Smooth muscle cell (in vitro differentiated cells): ENCODE data around the gene RASAL2. TPM values are rescaled to one million over a fixed set of nuclear protein-coding genes. Genes with fewer than 3 reads are reported as not detected.

Source experiments
- DNase-seq: peaks from one replicate; lab custom pipeline; 2025; ENCODE audit not compliant: unreplicated experiment; lab: John Stamatoyannopoulos, UW
- H2AFZ ChIP-seq: fragments of 200-600 bp; sonication (generic); 2 replicates; pipeline ENCODE4 v1.6.0; 2016; ENCODE audit warnings: antibody characterized with exemption, low read depth, mild to moderate bottlenecking
- H3F3A ChIP-seq: fragments of 200-600 bp; sonication (generic); 2 replicates; pipeline ENCODE4 v1.6.0; 2017; ENCODE audit warnings: antibody characterized with exemption, low read depth
- H3K27ac ChIP-seq: fragments of 200-600 bp; sonication (generic); 2 replicates; pipeline ENCODE4 v1.5.1; 2016; ENCODE audit warnings: low read depth, mild to moderate bottlenecking
- H3K27me3 ChIP-seq: fragments of 200-600 bp; sonication (generic); 2 replicates; pipeline ENCODE4 v1.6.1; 2016; ENCODE audit warnings: low read depth, mild to moderate bottlenecking
- H3K36me3 ChIP-seq: fragments of 200-600 bp; sonication (generic); 2 replicates; pipeline ENCODE4 v1.5.1; 2016; ENCODE audit warnings: low read depth
- H3K4me1 ChIP-seq: fragments of 200-600 bp; sonication (generic); 2 replicates; pipeline ENCODE4 v1.5.1; 2016; ENCODE audit warnings: low read depth
- H3K4me2 ChIP-seq: fragments of 200-600 bp; sonication (generic); 2 replicates; pipeline ENCODE4 v1.6.0; 2016; ENCODE audit warnings: mild to moderate bottlenecking
- H3K4me3 ChIP-seq: fragments of 200-600 bp; sonication (generic); 2 replicates; pipeline ENCODE4 v1.5.1; 2016; ENCODE audit warnings: mild to moderate bottlenecking
- H3K79me2 ChIP-seq: fragments of 200-600 bp; sonication (generic); 2 replicates; pipeline ENCODE4 v1.6.0; 2016; ENCODE audit warnings: low read depth, mild to moderate bottlenecking
- H3K9ac ChIP-seq: fragments of 200-600 bp; sonication (generic); 2 replicates; pipeline ENCODE4 v1.6.0; 2016; ENCODE audit warnings: low read depth
- H3K9me3 ChIP-seq: fragments of 200-600 bp; sonication (generic); replicated peaks from 2 replicates; pipeline ENCODE4 v1.5.1; 2016; ENCODE audit warnings: low read depth
- H4K20me1 ChIP-seq: fragments of 200-600 bp; sonication (generic); 2 replicates; pipeline ENCODE4 v1.6.0; 2016; ENCODE audit warnings: low read depth
- WGBS: methylation state at CpG from one replicate; pipeline ENCODE4 v1.1.7; 2016; ENCODE audit warnings: low lambda C conversion rate; 5-methylcytosine and 5-hydroxymethylcytosine counted together
- polyA plus RNA-seq: library from polyadenylated mRNA; unstranded; fragments of >200 nt; fragmentation: Nextera tagmentation; extraction: Ambion mirVana; gene quantifications from 2 replicates; pipeline ENCODE4 v1.2.1, GENCODE V29; 2016
- total RNA-seq: library from RNA; depleted of rRNA; stranded (reverse); fragments of >200 nt; gene quantifications from 2 replicates; pipeline ENCODE4 v1.2.3, GENCODE V29; 2014
- TF ChIP-seq, protein P1 (sequence below): fragments of 200-600 bp; sonication (generic); IDR thresholded peaks from 2 replicates; pipeline ENCODE4 v1.5.1; 2017; ENCODE audit warnings: borderline replicate concordance, mild to moderate bottlenecking, antibody characterized with exemption; ENCODE audit not compliant: insufficient read depth, poor library complexity, severe bottlenecking

Gene RASAL2
- total and polyA plus RNA-seq, 2 experiments from 2014 or later, result 4.3 to 17.6 TPM

DNA sequence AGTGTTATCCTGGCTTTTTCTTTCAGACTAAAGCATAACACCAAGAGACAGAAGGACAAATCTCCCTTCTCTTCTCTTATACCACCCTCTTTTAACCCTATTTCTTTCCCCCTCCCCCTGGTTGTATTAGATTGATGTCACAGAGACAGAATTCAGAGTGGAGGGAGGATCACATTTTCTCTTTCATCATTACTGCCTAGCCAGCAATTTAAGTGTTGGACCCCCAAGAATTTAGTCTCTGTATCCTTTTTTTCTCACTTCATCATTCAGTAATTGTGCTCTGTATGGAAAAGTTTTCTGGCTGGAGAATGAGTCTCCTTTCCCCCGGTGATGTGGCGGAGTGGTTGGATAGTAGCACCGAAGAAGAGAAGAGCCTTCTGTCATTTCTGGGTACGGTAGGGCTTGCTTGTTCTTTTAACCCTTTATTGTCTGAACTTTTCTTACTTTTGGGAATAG lies 278.1 kb downstream of the RASAL2 start:
- Histone ChIP-seq H3K4me2 (peak overlapping the region; percentile 18), H3K9me3 (no peaks in the 10 kb centered on the region), H3F3A (no peaks in the 10 kb centered on the region), H4K20me1 (peaks cover 57% of the 10 kb centered on the region), H3K36me3 (no peaks in the 10 kb centered on the region), H3K9ac (no peak overlapping the region), H3K27me3 (no peaks in the 10 kb centered on the region), H3K4me3 (peak overlapping the region; percentile 24), H3K27ac (no peak overlapping the region), H2AFZ (no peak overlapping the region), H3K4me1 (peaks cover 21% of the 10 kb centered on the region), H3K79me2 (no peaks in the 10 kb centered on the region)
- no peak for DNase-seq
- TF ChIP-seq, protein P1, sequence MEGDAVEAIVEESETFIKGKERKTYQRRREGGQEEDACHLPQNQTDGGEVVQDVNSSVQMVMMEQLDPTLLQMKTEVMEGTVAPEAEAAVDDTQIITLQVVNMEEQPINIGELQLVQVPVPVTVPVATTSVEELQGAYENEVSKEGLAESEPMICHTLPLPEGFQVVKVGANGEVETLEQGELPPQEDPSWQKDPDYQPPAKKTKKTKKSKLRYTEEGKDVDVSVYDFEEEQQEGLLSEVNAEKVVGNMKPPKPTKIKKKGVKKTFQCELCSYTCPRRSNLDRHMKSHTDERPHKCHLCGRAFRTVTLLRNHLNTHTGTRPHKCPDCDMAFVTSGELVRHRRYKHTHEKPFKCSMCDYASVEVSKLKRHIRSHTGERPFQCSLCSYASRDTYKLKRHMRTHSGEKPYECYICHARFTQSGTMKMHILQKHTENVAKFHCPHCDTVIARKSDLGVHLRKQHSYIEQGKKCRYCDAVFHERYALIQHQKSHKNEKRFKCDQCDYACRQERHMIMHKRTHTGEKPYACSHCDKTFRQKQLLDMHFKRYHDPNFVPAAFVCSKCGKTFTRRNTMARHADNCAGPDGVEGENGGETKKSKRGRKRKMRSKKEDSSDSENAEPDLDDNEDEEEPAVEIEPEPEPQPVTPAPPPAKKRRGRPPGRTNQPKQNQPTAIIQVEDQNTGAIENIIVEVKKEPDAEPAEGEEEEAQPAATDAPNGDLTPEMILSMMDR, result no peak
- 21% methylated on average over 4 of the region's 4 CpGs for WGBS

DNA sequence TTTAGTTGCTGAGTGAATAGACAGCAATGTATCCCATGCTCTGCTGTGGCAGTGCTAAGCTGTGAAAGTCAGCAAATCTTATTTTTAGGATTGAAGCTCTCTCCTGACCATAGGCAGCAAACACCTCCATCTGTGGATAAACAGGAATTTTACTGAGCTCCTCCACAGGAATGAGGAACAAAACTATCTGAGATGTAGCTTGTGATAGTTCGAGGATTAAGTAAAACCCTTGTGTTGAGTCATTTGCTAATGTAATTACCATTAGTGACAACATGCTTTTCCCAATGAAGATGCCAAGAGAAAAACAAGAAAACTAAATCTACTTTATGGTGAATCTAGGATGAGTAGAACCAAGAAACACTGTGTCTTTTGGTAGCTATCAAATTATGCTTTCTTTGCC lies 280.1 kb downstream of the RASAL2 start:
- no peak for DNase-seq
- Histone ChIP-seq H3K4me2 (peak overlapping the region; percentile 27), H3K4me3 (no peak overlapping the region)

DNA sequence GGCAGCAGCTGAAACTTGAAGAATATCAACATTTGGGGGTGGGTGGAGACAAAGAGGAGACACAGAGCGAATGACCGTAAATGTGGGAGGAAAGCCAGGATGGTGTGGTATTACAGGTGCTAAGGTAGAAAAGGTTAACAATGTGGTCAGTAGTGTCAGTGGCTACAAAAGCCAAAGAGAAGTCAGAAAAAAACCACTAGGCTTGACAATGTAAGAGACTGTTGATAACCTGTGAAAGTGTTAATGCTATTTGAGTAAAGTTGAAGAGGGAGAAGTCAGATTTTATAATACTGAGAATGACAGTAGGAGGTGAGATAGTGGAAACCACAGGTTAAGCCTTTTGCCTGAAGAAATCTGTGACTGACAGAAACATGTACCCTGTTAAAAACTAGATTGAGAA lies 282.1 kb downstream of the RASAL2 start:
- Histone ChIP-seq H3K4me2 (no peak overlapping the region), H2AFZ (no peak overlapping the region), H3K4me1 (peaks cover 21% of the 10 kb centered on the region)

More for the DNA sequence above, 280.1 kb downstream of the RASAL2 start:
- H3K27ac ChIP-seq, result no peak overlapping the region
- TF ChIP-seq, protein P1, result no peak
- peaks cover 21% of the 10 kb centered on the region for H3K4me1 ChIP-seq
- no peaks in the 10 kb centered on the region for H3K36me3 ChIP-seq
- no peak overlapping the region for H3K9ac ChIP-seq
- 7% methylated on average over 1 of the region's 1 CpG for WGBS
- H3K79me2 ChIP-seq, result no peaks in the 10 kb centered on the region
- no peaks in the 10 kb centered on the region for H3F3A ChIP-seq
- H4K20me1 ChIP-seq, result peaks cover 72% of the 10 kb centered on the region
- no peaks in the 10 kb centered on the region for H3K27me3 ChIP-seq
- no peaks in the 10 kb centered on the region for H3K9me3 ChIP-seq
- no peak overlapping the region for H2AFZ ChIP-seq

DNA sequence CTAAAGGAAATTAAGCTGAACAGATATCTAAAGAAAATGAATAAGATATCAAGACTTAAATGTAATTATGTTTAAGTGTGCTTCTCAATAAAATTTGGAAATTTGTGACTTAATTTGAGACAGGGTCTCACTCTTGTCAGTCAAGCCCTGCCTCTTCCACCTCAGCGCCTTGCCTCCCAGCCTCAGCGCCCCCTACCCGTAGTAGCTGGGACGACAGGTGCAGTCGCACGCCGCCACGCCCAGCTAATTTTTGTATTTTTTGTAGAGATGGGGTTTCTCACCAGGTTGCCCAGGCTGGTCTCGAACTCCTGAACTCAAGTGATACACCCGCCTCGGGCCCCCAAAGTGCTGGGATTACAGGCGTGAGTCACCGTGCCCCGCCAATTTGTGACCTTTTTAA lies 285.9 kb downstream of the RASAL2 start:
- H3K79me2 ChIP-seq, result peaks cover 10% of the 10 kb centered on the region
- no peaks in the 10 kb centered on the region for H3K9me3 ChIP-seq
- H3K9ac ChIP-seq, result no peak overlapping the region
- H3K36me3 ChIP-seq, result no peaks in the 10 kb centered on the region
- DNase-seq, result no peak
- no peaks in the 10 kb centered on the region for H3K4me1 ChIP-seq
- no peaks in the 10 kb centered on the region for H3F3A ChIP-seq
- no peak overlapping the region for H2AFZ ChIP-seq
- H3K4me3 ChIP-seq, result no peak overlapping the region
- 23% methylated on average over 14 of the region's 14 CpGs for WGBS
- no peak overlapping the region for H3K27ac ChIP-seq
- TF ChIP-seq, protein P1, result peak; percentile 43
- H3K27me3 ChIP-seq, result no peaks in the 10 kb centered on the region
- H3K4me2 ChIP-seq, result no peak overlapping the region
- H4K20me1 ChIP-seq, result peaks cover 83% of the 10 kb centered on the region

More for the DNA sequence above, 282.1 kb downstream of the RASAL2 start:
- TF ChIP-seq, protein P1, result no peak
- Histone ChIP-seq H3F3A (no peaks in the 10 kb centered on the region), H3K36me3 (no peaks in the 10 kb centered on the region), H3K79me2 (no peaks in the 10 kb centered on the region), H3K9me3 (no peaks in the 10 kb centered on the region), H4K20me1 (peaks cover 82% of the 10 kb centered on the region), H3K4me3 (no peak overlapping the region), H3K27me3 (no peaks in the 10 kb centered on the region), H3K27ac (no peak overlapping the region), H3K9ac (no peak overlapping the region)
- DNase-seq, result no peak
- WGBS, result 56% methylated on average over 2 of the region's 2 CpGs
